DND-41 (cell line): ENCODE measurements around the gene PCDH9.

Experiments
- CTCF ChIP-seq: IDR thresholded peaks from 2 replicates; pipeline ENCODE4 v1.5.1; 2012; ENCODE audit warnings: borderline replicate concordance, low read length, moderate library complexity, mild to moderate bottlenecking; ENCODE audit not compliant: poor library complexity, severe bottlenecking; ENCODE audit errors: extremely low read depth
- EZH2 ChIP-seq: IDR thresholded peaks from 3 replicates; pipeline ENCODE4 v1.6.1; 2012; ENCODE audit warnings: borderline replicate concordance, low read depth, mild to moderate bottlenecking, moderate library complexity, low read length, inconsistent platforms; ENCODE audit not compliant: severe bottlenecking

GRCh38 chr13:67003743-67004142 is 226.4 kb downstream of the PCDH9 start:
- no peak for TF ChIP-seq CTCF
- TF ChIP-seq EZH2 = no peak
